Kidney epithelial cell (primary cell): ENCODE results near the gene PTPN4. TPM values are rescaled to one million over a fixed set of nuclear protein-coding genes. Genes with fewer than 3 reads are reported as not detected.

ENCODE experiments used
- DNase-seq: peaks from one replicate; pipeline ENCODE4 v3.0.0-alpha.2; 2010; ENCODE audit warnings: low read depth
- H3K27me3 ChIP-seq: 2 replicates; pipeline ENCODE4 v1.6.0; 2011; ENCODE audit warnings: low read length; ENCODE audit not compliant: control insufficient read depth, insufficient read depth
- H3K36me3 ChIP-seq: 2 replicates; pipeline ENCODE4 v1.5.1; 2011; ENCODE audit warnings: low read length; ENCODE audit not compliant: control insufficient read depth, insufficient read depth
- H3K4me3 ChIP-seq: 2 replicates; pipeline ENCODE4 v1.5.1; 2011; ENCODE audit warnings: low read depth, mild to moderate bottlenecking, control low read depth, low read length
- total RNA-seq: library from RNA; depleted of rRNA; stranded (reverse); fragments of >200 nt; gene quantifications from 2 replicates; pipeline ENCODE4 v1.2.3, GENCODE V29; 2015
- TF ChIP-seq, protein P1 (sequence below): IDR thresholded peaks from 2 replicates; pipeline ENCODE4 v1.5.1; 2011; ENCODE audit warnings: mild to moderate bottlenecking, moderate library complexity, low read length, control low read depth, inconsistent platforms; ENCODE audit not compliant: insufficient read depth, poor library complexity, severe bottlenecking

PTPN4 gene
- total RNA-seq, 1 donor from 2014 or later: 11.5 TPM

DNA sequence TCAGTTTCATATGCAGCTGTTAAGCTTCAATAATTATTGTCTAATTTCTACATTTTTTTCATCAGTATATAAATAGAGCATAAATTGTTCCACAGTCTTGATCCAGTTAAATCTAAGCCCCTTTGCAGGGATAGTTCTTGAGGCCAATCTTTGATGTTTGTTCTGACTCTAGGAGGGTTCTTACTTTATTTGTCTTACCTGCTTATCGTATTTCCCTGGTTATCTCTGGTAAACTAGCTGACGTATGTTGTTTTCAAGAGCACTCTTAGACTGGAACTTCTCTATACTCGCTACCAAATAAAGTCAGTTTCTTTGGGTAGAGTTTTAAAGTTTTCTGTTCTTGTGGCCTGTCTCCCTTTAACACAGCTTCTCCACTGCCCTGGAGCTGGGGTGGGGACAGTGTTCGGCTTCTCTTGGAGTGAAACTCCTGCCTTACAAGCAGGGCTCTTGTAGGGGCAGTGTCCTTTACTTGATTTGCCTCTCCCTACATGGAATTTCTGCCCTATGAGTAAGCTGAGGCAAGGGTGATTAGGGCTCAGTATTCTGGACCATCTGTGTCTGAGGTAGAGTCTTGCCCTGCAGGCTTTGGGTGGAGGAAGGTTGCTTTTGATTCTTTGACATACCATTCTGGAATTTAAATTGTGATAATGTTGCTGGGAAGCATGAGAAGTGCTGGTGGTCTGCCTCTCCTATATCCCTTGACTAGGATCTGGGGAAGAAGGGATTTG lies 90.3 kb downstream of the PTPN4 start:
- H3K36me3 ChIP-seq: no peaks in the 10 kb centered on the region
- H3K4me3 ChIP-seq: no peak overlapping the region
- TF ChIP-seq, protein P1, sequence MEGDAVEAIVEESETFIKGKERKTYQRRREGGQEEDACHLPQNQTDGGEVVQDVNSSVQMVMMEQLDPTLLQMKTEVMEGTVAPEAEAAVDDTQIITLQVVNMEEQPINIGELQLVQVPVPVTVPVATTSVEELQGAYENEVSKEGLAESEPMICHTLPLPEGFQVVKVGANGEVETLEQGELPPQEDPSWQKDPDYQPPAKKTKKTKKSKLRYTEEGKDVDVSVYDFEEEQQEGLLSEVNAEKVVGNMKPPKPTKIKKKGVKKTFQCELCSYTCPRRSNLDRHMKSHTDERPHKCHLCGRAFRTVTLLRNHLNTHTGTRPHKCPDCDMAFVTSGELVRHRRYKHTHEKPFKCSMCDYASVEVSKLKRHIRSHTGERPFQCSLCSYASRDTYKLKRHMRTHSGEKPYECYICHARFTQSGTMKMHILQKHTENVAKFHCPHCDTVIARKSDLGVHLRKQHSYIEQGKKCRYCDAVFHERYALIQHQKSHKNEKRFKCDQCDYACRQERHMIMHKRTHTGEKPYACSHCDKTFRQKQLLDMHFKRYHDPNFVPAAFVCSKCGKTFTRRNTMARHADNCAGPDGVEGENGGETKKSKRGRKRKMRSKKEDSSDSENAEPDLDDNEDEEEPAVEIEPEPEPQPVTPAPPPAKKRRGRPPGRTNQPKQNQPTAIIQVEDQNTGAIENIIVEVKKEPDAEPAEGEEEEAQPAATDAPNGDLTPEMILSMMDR: no peak
- no peak for DNase-seq
- no peaks in the 10 kb centered on the region for H3K27me3 ChIP-seq

DNA sequence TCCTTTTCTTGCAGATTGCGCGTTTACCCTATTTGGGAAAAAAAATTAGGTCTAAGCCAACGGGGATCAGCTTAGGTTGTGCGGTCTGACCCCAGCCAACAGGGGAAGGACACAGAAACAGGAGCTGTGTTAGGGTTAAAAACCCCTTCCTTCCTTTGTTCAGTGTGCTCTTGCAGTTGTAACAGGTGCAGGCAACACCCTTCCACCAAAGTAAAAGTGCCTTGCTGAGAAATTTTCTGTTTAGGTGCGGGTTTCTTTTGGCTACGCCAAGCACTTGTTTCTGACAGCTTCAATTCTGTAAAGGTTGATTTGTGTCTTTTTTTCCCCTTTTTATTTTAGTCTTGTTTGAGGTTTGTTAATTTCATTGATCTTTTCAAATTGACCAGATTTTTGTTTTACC lies 92.5 kb downstream of the PTPN4 start:
- H3K36me3 ChIP-seq: no peaks in the 10 kb centered on the region
- no peaks in the 10 kb centered on the region for H3K27me3 ChIP-seq

DNA sequence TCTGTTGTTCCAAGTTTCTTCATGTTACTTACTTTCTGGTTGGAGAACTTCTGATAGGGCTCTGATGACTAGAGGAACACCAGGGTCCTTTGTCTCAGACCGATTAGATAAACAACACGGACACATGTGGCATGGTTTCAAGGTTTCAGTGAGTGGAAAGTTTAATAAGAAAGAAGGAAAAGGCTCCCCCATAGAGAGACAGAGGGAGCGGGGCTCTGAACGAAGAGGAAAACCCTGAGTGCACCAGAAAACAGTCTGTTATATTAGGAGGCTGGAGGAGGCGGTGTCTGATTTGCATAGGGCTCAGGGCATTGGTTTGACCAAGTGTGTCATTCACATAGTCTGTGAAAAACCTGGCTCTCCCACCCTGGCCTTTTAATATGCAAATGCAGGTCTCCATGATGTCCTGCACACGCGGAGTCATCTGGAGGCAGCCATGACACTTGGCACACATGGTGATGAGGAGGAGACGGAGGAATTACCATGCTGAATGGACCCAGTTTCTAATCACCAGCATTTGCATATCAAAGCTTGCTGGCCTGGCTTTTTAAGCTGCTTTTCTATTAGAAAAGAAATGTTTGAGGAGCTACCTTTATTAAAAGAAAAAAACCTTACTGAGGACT lies 94.2 kb downstream of the PTPN4 start:
- TF ChIP-seq, protein P1: no peak
- no peak for DNase-seq

More for the DNA sequence above, 92.5 kb downstream of the PTPN4 start:
- H3K4me3 ChIP-seq: no peak overlapping the region
- TF ChIP-seq, protein P1: no peak
- no peak for DNase-seq

DNA sequence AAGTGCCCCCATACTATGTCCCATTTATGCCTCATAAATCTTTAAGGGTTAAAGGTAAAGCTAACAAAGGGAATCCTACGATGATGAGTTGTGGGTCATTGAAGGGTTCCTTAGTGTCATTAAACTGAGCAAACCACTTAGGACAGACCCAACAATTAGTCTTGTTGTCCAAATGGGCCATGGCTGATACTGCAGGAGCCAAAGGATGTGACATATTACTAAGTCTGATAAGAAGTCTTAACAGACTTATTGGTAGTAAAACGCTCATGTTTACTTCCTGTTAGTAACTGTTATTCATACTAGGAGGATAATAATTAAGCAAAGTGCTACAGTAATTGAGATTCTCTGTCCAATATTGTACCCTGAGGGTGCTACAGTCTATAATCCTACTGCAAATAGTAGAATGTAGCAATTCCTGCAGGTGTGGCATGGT lies 96.8 kb downstream of the PTPN4 start:
- DNase-seq: no peak
- H3K27me3 ChIP-seq: no peaks in the 10 kb centered on the region
- TF ChIP-seq, protein P1: no peak
- H3K4me3 ChIP-seq: no peak overlapping the region
- H3K36me3 ChIP-seq: no peaks in the 10 kb centered on the region

More for the DNA sequence above, 94.2 kb downstream of the PTPN4 start:
- H3K4me3 ChIP-seq: no peak overlapping the region
- H3K36me3 ChIP-seq: no peaks in the 10 kb centered on the region
- H3K27me3 ChIP-seq: no peaks in the 10 kb centered on the region

DNA sequence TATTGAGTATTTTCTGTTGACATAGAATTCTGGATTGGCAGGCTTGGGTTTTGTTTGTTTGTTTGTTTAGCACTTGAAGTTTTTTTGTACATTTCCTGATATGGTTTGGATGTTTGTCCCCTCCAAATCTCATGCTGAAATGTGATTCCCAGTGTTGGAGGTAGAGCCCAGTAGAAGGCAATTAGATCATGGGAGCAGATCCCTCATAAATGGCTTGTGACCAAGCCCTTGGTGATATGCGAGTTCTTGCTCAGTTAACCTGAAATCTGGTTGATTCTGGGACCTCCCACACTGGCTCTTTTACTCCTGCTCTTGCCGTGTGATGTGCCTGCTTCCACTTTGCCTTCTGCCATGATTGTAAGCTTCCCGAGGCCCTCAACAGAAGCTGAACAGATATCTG lies 98.0 kb downstream of the PTPN4 start:
- H3K27me3 ChIP-seq: no peaks in the 10 kb centered on the region
- no peak for DNase-seq
- H3K36me3 ChIP-seq: no peaks in the 10 kb centered on the region
- TF ChIP-seq, protein P1: no peak
- H3K4me3 ChIP-seq: no peak overlapping the region

- Histone ChIP-seq H3K4me3 (no peak overlapping the region), H3K36me3 (no peaks in the 10 kb centered on the region), H3K27me3 (no peaks in the 10 kb centered on the region)
- TF ChIP-seq, protein P1: no peak
- DNase-seq: no peak
These were observed 99.8 kb downstream of the PTPN4 start for GRCh38 chr2:119859528-119859927.
